Spleen (tissue), 11 donors: Measurements from ENCODE around the gene WDFY4. TPM values are rescaled to one million over a fixed set of nuclear protein-coding genes. Genes with fewer than 3 reads are reported as not detected.

Experiments used
- DNase-seq: peaks from one replicate; pipeline ENCODE4 v3.0.0-alpha.2; 2020
- H3K27ac ChIP-seq, 8 donors: fragments of 200-600 bp; sonication (generic) in 7 of 8; 1 replicate in 4 of 8; 2 replicates in 4 of 8; pipeline versions ENCODE4 v1.5.0 to v1.8.0; 2016 to 2021; ENCODE audit warnings: inconsistent platforms in 4 of 8, mild to moderate bottlenecking in 4 of 8, moderate library complexity in 1 of 8
- H3K27me3 ChIP-seq, 7 donors: fragments of 200-600 bp; sonication (generic) in 6 of 7; replicated peaks in 1 of 7; 1 replicate in 4 of 7; 2 replicates in 3 of 7; pipeline versions ENCODE4 v1.5.0 to v1.8.0; 2016 to 2021; ENCODE audit warnings: inconsistent platforms in 3 of 7, mild to moderate bottlenecking in 1 of 7
- H3K36me3 ChIP-seq, 6 donors: fragments of 200-600 bp; sonication (generic) in 5 of 6; 1 replicate in 4 of 6; 2 replicates in 2 of 6; pipeline versions ENCODE4 v1.5.0 to v1.8.0; 2016 to 2021; ENCODE audit warnings: inconsistent platforms in 2 of 6
- H3K4me1 ChIP-seq, 6 donors: fragments of 200-600 bp; sonication (generic) in 5 of 6; 1 replicate in 3 of 6; 2 replicates in 3 of 6; pipeline versions ENCODE4 v1.5.0 to v1.8.0; 2016 to 2021; ENCODE audit warnings: inconsistent platforms in 3 of 6
- H3K4me3 ChIP-seq, 8 donors: fragments of 200-600 bp; sonication (generic) in 7 of 8; 1 replicate in 4 of 8; 2 replicates in 4 of 8; pipeline versions ENCODE4 v1.5.0 to v1.8.0; 2016 to 2021; ENCODE audit warnings: inconsistent platforms in 4 of 8, mild to moderate bottlenecking in 4 of 8, moderate library complexity in 2 of 8
- H3K9me3 ChIP-seq, 8 donors: fragments of 200-600 bp; sonication (generic) in 7 of 8; 1 replicate in 4 of 8; 2 replicates in 4 of 8; pipeline versions ENCODE4 v1.5.0 to v1.8.0; 2016 to 2021; ENCODE audit warnings: inconsistent platforms in 4 of 8
- CTCF ChIP-seq, 11 experiments: fragments of 200-600 bp in 7 of 11; fragments of 450-650 bp in 4 of 11; sonication (generic) in 4 of 11; IDR thresholded peaks in 8 of 11; conservative IDR thresholded peaks in 3 of 11; 1 replicate in 7 of 11; 2 replicates in 4 of 11; pipeline versions ENCODE4 v1.4.0 to v1.8.0; 2016 to 2021; ENCODE audit warnings: antibody characterized with exemption in 11 of 11, inconsistent platforms in 4 of 11, mild to moderate bottlenecking in 1 of 11
- POLR2A ChIP-seq, 3 donors: fragments of 450-650 bp; IDR thresholded peaks; one replicate each; pipeline ENCODE4 v1.5.1; 2017; ENCODE audit warnings: antibody characterized with exemption in 3 of 3, mild to moderate bottlenecking in 1 of 3
- POLR2AphosphoS5 ChIP-seq, 3 donors: sonication (generic); formaldehyde crosslinking; IDR thresholded peaks; one replicate each; pipeline ENCODE4 v1.5.1; 2017; ENCODE audit warnings: antibody characterized with exemption in 3 of 3
- WGBS, 5 donors: extraction: QIAGEN DNeasy Blood & Tissue Kit in 3 of 5; methylation state at CpG; one replicate each; pipeline versions ENCODE4 v1.1.5 to v1.1.7; 2013 to 2018; 5-methylcytosine and 5-hydroxymethylcytosine counted together
- intact Hi-C: fragments of 100-400 bp; cut with DNase I; formaldehyde crosslinking; loops from one replicate; pipeline ENCODE4 v1.15.0; 2023; ENCODE audit warnings: low total_unique reads
- polyA plus RNA-seq, 3 donors: library from polyadenylated mRNA; stranded (reverse); fragments of 200-250 nt; gene quantifications; one replicate each; pipeline ENCODE4 v1.2.1, GENCODE V29; 2013
- total RNA-seq, 7 donors: library from RNA; depleted of rRNA in 3 of 7; stranded (reverse); fragments of >200 nt in 3 of 7; fragmentation: NEBNext Ultra II Directional in 4 of 7; extraction: Animal tissue kit (Norgen Biotek cat#: 25700) in 4 of 7; gene quantifications; one replicate each; pipeline versions ENCODE4 v1.1.0 to v1.2.1, GENCODE V29; 2016 to 2021
- donor health status: healthy with polysubstance abuse.
- donor health status: DM: no; HTN: no; CAD: no; lungs with moderate emphysema.
- donor health status: DM: no; HTN: no; CAD: no.
- donor health status: Bipolar disorder and iron deficiency.
- donor health status: healthy.
- donor health status: DM: no; HTN: no; CAD: no.
- donor health status: DM: yes; HTN: yes; CAD: no.

WDFY4 gene
- total and polyA plus RNA-seq, 10 donors: 31.7 to 120 (median 88.9) TPM

- no peak for DNase-seq
- 45 to 92% (median 87%) methylated on average over 2 of the region's 2 CpGs for WGBS, 5 donors
- intact Hi-C loops: no loop called here
- Histone ChIP-seq H3K9me3 (peaks cover 0 to 3% (median 0%) of the 10 kb centered on the region in 8 donors), H3K36me3 (peaks cover 0 to 100% (median 28%) of the 10 kb centered on the region in 6 donors), H3K4me1 (no peaks in the 10 kb centered on the region), H3K27me3 (no peaks in the 10 kb centered on the region), H3K27ac (no peak overlapping the region), H3K4me3 (no peak overlapping the region)
- TF ChIP-seq POLR2A (IDR thresholded peaks at IDR 0.05) (no peak), POLR2AphosphoS5 (IDR thresholded peaks at IDR 0.05) (no peak), CTCF (IDR thresholded peaks at IDR 0.05 in 8 of 11, conservative IDR thresholded peaks at IDR 0.05 in 3 of 11) (no peak)
These were observed 149.0 kb downstream of the WDFY4 start for GRCh38 chr10:48833674-48834073.

GRCh38 chr10:48834189-48834965 lies 149.7 kb downstream of the WDFY4 start:
- WGBS, 5 donors: 86 to 97% (median 89%) methylated on average over 2 of the region's 2 CpGs
- Histone ChIP-seq H3K9me3 (peaks cover 0 to 3% (median 0%) of the 10 kb centered on the region in 8 donors), H3K4me3 (no peak overlapping the region), H3K27ac (no peak overlapping the region), H3K36me3 (peaks cover 0 to 100% (median 31%) of the 10 kb centered on the region in 6 donors), H3K4me1 (no peaks in the 10 kb centered on the region), H3K27me3 (no peaks in the 10 kb centered on the region)
- intact Hi-C loops: no loop called here
- no peak for DNase-seq
- no peak for TF ChIP-seq CTCF (IDR thresholded peaks at IDR 0.05 in 8 of 11, conservative IDR thresholded peaks at IDR 0.05 in 3 of 11)
- TF ChIP-seq POLR2A (IDR thresholded peaks at IDR 0.05): no peak
- TF ChIP-seq POLR2AphosphoS5 (IDR thresholded peaks at IDR 0.05): no peak

- Histone ChIP-seq H3K4me1 (no peaks in the 10 kb centered on the region), H3K9me3 (peaks cover 0 to 3% (median 0%) of the 10 kb centered on the region in 8 donors), H3K36me3 (peaks cover 0 to 100% (median 33%) of the 10 kb centered on the region in 6 donors), H3K27me3 (no peaks in the 10 kb centered on the region), H3K4me3 (no peak overlapping the region), H3K27ac (no peak overlapping the region)
- WGBS, 5 donors: 77 to 94% (median 90%) methylated on average over 2 of the region's 2 CpGs
- TF ChIP-seq POLR2A (IDR thresholded peaks at IDR 0.05) (no peak), POLR2AphosphoS5 (IDR thresholded peaks at IDR 0.05) (no peak), CTCF (IDR thresholded peaks at IDR 0.05 in 8 of 11, conservative IDR thresholded peaks at IDR 0.05 in 3 of 11) (no peak)
- DNase-seq: no peak
- intact Hi-C loops: no loop called here
These were observed 151.1 kb downstream of the WDFY4 start for GRCh38 chr10:48835781-48836180.

GRCh38 chr10:48836605-48837004 lies 151.9 kb downstream of the WDFY4 start:
- no peak for DNase-seq
- Histone ChIP-seq H3K27ac (no peak overlapping the region), H3K27me3 (no peaks in the 10 kb centered on the region), H3K36me3 (peaks cover 0 to 100% (median 31%) of the 10 kb centered on the region in 6 donors), H3K4me1 (no peaks in the 10 kb centered on the region), H3K4me3 (no peak overlapping the region), H3K9me3 (peaks cover 0 to 3% (median 0%) of the 10 kb centered on the region in 8 donors)
- TF ChIP-seq POLR2AphosphoS5 (IDR thresholded peaks at IDR 0.05): no peak
- no peak for TF ChIP-seq POLR2A (IDR thresholded peaks at IDR 0.05)
- no peak for TF ChIP-seq CTCF (IDR thresholded peaks at IDR 0.05 in 8 of 11, conservative IDR thresholded peaks at IDR 0.05 in 3 of 11)
- 83 to 98% (median 93%) methylated on average over 2 of the region's 2 CpGs for WGBS, 5 donors
- intact Hi-C loops: no loop called here
